ENCODE measurements around the gene CHST11.

Gene CHST11

DNA sequence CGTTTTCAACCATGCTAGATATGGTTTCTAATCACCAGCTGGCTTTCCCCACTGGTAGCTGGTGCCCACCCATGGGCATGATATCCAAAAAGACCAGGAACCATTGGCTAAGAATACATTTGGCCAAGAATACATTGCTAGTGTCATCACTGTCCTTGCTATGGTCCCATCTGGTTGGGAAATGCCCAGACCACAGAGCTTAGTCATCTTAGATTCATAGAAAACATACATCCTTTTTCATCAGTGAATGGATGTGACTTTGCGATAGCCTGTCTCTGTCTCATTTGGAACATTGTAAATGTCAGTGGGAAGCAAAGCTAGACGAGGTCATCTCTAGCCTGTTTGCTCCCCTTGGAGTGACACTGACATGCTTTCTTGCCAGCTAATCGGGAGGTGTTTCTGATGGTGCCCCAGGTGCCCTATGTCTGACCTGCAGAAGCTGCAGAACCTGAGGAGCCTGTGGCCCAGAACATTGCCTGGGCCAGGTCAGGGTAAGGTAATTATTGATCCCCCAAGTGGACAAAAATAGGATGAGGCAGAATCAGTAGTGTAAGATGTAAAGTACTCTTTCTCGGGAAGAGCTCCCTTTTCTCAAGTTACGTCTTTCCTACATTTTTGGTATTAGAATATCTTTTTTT is 306.5 kb downstream of the CHST11 start:
- Histone ChIP-seq H3K36me3 (ENCODE audit: control insufficient read depth, insufficient read depth, low read length) (no peaks in the 10 kb centered on the region), H3K4me1 (ENCODE audit: control insufficient read depth, insufficient read depth, low read length) (peaks cover 12% of the 10 kb centered on the region), H3K9ac (ENCODE audit: low read depth, low read length) (no peak overlapping the region), H3K9me3 (ENCODE audit: control insufficient read depth, insufficient read depth, low read length) (no peaks in the 10 kb centered on the region), H3K27me3 (ENCODE audit: control insufficient read depth, insufficient read depth, low read length) (no peaks in the 10 kb centered on the region), H3K27ac (ENCODE audit: low read depth, low read length) (no peak overlapping the region), H3K4me3 (ENCODE audit: low read depth, low read length) (no peak overlapping the region)

DNA sequence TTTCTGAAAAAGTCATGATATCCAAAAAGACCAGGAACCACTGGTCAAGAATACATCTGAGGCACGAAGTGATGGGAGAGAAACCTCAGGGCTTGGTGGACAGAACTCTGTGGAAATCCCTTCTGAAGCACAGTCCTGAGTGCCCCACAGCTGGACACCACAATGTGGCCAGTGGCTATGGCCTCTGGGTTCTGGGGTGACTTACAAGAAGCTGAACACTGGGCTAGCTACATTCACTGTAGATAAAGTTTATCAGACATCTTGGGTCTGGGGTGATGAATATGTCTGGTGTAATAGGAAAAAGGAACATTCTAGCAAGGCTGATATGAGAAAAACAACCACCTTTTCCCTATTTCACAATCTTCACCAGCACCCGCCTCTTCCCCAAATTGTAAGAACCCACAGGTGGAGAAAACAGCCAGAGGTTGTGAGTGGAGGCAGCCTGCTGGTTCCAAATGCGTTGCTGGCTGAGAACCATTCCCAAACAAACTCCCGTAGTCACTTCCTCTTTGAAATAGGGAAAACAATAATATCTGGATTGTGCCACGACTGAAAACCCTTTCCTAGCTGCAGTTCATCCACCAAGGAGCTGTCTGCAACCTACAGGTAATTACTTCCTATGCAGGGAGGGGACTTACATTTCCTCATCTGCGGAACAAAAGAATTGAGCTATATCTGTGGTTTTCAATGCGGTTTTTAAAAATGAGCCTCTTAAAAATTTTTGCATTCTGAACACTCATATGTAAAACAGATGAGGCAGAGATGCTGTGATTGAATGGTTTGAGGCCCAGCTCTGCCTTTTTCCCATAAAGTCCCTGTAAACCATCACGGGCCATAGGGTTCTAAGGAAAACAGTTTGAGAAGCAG is 307.7 kb downstream of the CHST11 start:
- no peaks in the 10 kb centered on the region for H3K27me3 ChIP-seq (ENCODE audit: control insufficient read depth, insufficient read depth, low read length)
- peaks cover 24% of the 10 kb centered on the region for H3K4me1 ChIP-seq (ENCODE audit: control insufficient read depth, insufficient read depth, low read length)
- H3K9ac ChIP-seq (ENCODE audit: low read depth, low read length), result no peak overlapping the region
- no peak overlapping the region for H3K4me3 ChIP-seq (ENCODE audit: low read depth, low read length)
- H3K27ac ChIP-seq (ENCODE audit: low read depth, low read length), result no peak overlapping the region
- H3K9me3 ChIP-seq (ENCODE audit: control insufficient read depth, insufficient read depth, low read length), result no peaks in the 10 kb centered on the region
- H3K36me3 ChIP-seq (ENCODE audit: control insufficient read depth, insufficient read depth, low read length), result no peaks in the 10 kb centered on the region

DNA sequence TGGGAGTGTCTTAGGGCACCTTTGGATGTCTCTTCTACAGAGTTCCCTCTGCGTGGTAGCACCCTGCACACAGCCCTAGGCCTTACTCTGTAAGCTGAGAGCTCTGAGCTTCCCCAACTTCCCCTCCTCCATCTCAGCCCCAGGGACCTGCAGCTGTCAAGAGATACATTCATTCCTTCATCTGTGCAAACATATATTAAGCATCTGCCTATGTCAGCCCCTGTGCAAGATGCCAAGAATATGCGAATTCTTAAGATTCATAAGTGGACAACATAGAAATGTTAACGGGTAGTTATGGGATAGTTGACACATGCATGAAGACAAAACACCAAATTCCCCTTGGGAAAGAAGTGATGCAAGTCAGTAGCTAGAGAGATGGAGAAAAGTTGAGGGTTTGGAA is 310.5 kb downstream of the CHST11 start:
- Histone ChIP-seq H3K4me3 (ENCODE audit: low read depth, low read length) (no peak overlapping the region), H3K27me3 (ENCODE audit: control insufficient read depth, insufficient read depth, low read length) (no peaks in the 10 kb centered on the region), H3K36me3 (ENCODE audit: control insufficient read depth, insufficient read depth, low read length) (no peaks in the 10 kb centered on the region), H3K4me1 (ENCODE audit: control insufficient read depth, insufficient read depth, low read length) (peaks cover 25% of the 10 kb centered on the region), H3K27ac (ENCODE audit: low read depth, low read length) (no peak overlapping the region), H3K9ac (ENCODE audit: low read depth, low read length) (no peak overlapping the region), H3K9me3 (ENCODE audit: control insufficient read depth, insufficient read depth, low read length) (no peaks in the 10 kb centered on the region)

DNA sequence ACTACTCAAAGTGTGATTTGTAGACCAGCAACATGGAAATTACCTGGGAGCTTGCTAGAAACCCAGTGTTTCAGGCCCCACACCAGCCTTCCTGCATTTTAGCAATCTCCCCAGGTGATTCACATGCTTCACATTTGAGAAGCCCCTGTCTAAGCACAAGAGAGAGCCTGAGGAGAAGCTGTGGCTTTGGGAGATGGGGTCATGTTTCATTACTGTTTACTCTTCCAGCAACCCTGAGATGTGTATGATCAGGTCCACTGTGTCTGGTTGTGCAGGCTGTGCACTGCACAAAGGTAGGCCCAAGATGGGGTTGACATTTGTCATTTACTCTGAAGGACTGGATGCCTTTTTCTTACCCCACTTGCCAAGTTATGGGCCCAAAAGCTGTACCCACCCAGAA is 311.3 kb downstream of the CHST11 start:
- Histone ChIP-seq H3K36me3 (ENCODE audit: control insufficient read depth, insufficient read depth, low read length) (no peaks in the 10 kb centered on the region), H3K27me3 (ENCODE audit: control insufficient read depth, insufficient read depth, low read length) (no peaks in the 10 kb centered on the region), H3K4me3 (ENCODE audit: low read depth, low read length) (no peak overlapping the region), H3K9ac (ENCODE audit: low read depth, low read length) (no peak overlapping the region), H3K27ac (ENCODE audit: low read depth, low read length) (no peak overlapping the region), H3K4me1 (ENCODE audit: control insufficient read depth, insufficient read depth, low read length) (peaks cover 25% of the 10 kb centered on the region), H3K9me3 (ENCODE audit: control insufficient read depth, insufficient read depth, low read length) (peaks cover 4% of the 10 kb centered on the region; the same call in 1 of the 2 replicates)

DNA sequence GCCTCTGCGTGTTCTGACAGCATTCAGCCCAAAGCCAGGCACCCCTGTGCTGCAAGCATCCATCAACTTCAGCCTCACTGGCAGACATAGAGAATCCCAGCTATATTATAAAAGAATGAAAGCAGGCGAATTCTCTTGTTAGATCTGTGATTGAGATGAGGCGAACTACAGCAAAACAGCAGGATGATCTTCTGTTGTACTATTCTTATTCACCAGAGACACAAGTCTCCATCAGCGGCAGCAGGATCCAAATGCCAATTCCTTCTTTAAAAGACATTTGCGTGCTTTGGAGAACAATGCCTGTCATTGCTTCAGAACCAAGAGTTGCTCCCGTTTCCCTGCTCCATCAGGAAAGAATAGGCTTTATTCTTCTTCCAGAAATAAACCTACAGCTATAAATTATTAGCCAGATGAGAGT is 312.4 kb downstream of the CHST11 start:
- no peaks in the 10 kb centered on the region for H3K36me3 ChIP-seq (ENCODE audit: control insufficient read depth, insufficient read depth, low read length)

DNA sequence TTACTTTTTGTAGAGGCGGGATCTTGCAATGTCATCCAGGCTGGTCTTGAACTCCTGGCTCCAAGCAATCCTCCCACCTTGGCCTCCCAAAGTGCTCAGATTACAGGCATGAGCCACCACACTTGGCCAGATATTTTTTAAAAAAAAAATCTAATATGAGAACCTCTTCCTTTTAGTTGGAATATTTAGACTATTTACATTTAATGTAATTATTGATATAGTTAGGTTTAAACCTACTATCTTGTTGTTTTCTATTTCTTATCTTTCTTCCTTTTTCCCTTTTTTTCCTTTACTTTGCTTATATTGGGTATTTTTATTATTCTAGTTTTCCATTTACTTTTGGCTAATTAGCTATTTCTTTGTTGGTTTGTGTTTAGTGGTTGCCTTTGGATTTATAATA is 315.6 kb downstream of the CHST11 start:
- no peak overlapping the region for H3K27ac ChIP-seq (ENCODE audit: low read depth, low read length)

More for the DNA sequence above, 312.4 kb downstream of the CHST11 start:
- Histone ChIP-seq H3K9ac (ENCODE audit: low read depth, low read length) (no peak overlapping the region), H3K9me3 (ENCODE audit: control insufficient read depth, insufficient read depth, low read length) (peaks cover 6% of the 10 kb centered on the region; the same call in 1 of the 2 replicates), H3K4me3 (ENCODE audit: low read depth, low read length) (no peak overlapping the region), H3K27me3 (ENCODE audit: control insufficient read depth, insufficient read depth, low read length) (no peaks in the 10 kb centered on the region), H3K27ac (ENCODE audit: low read depth, low read length) (peak overlapping the region; percentile 6), H3K4me1 (ENCODE audit: control insufficient read depth, insufficient read depth, low read length) (peaks cover 25% of the 10 kb centered on the region)

DNA sequence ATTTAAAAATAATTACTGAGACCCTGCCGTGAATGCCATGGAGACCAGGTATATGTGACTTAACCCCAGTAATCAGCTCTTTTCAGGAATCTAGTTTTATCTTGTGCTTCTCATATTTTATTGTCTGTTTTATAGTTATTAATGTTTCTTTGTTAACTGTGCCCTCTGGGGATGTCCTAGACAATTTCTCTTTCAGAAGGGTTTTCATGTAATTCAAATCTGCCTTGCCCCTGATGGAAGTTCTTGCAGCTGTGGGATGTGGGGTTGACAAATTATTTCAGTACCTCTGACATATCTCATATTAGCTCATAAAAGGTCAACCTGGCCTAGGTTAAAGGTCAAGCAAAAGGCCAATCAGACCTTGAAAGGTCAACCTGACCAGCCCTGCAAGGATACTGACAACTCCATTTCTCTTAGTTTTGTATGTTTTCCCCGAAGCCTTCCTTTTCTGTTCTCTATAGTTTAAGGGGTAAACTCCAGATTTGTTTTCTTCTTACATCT is 319.0 kb downstream of the CHST11 start:
- Histone ChIP-seq H3K27me3 (ENCODE audit: control insufficient read depth, insufficient read depth, low read length) (no peaks in the 10 kb centered on the region), H3K4me1 (ENCODE audit: control insufficient read depth, insufficient read depth, low read length) (no peaks in the 10 kb centered on the region), H3K27ac (ENCODE audit: low read depth, low read length) (no peak overlapping the region), H3K4me3 (ENCODE audit: low read depth, low read length) (no peak overlapping the region), H3K9me3 (ENCODE audit: control insufficient read depth, insufficient read depth, low read length) (peaks cover 11% of the 10 kb centered on the region), H3K9ac (ENCODE audit: low read depth, low read length) (no peak overlapping the region), H3K36me3 (ENCODE audit: control insufficient read depth, insufficient read depth, low read length) (no peaks in the 10 kb centered on the region)

More for the DNA sequence above, 315.6 kb downstream of the CHST11 start:
- Histone ChIP-seq H3K4me3 (ENCODE audit: low read depth, low read length) (no peak overlapping the region), H3K4me1 (ENCODE audit: control insufficient read depth, insufficient read depth, low read length) (peaks cover 23% of the 10 kb centered on the region), H3K27me3 (ENCODE audit: control insufficient read depth, insufficient read depth, low read length) (no peaks in the 10 kb centered on the region), H3K9me3 (ENCODE audit: control insufficient read depth, insufficient read depth, low read length) (peaks cover 6% of the 10 kb centered on the region; the same call in 1 of the 2 replicates), H3K9ac (ENCODE audit: low read depth, low read length) (no peak overlapping the region), H3K36me3 (ENCODE audit: control insufficient read depth, insufficient read depth, low read length) (no peaks in the 10 kb centered on the region)

DNA sequence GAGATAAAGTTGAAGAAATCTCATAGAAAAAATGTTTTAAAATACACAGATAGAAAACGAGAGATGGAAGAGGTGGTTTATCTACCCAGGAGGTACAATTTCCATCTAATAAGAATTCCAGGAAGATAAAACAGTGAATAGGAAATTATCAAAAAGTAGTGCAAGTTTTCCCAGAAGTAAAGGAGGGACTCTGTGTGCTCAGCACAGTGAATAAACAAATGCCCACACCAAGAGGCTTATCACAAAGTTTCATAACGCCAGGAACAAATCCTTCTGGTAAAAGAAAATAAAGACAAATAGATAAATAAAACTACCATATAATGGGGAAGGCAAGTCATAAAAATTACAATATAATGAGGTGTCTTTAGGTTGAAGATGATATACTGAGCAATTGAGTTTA is 322.4 kb downstream of the CHST11 start:
- Histone ChIP-seq H3K4me1 (ENCODE audit: control insufficient read depth, insufficient read depth, low read length) (no peaks in the 10 kb centered on the region), H3K36me3 (ENCODE audit: control insufficient read depth, insufficient read depth, low read length) (no peaks in the 10 kb centered on the region), H3K9me3 (ENCODE audit: control insufficient read depth, insufficient read depth, low read length) (peaks cover 13% of the 10 kb centered on the region), H3K27me3 (ENCODE audit: control insufficient read depth, insufficient read depth, low read length) (no peaks in the 10 kb centered on the region), H3K27ac (ENCODE audit: low read depth, low read length) (no peak overlapping the region), H3K4me3 (ENCODE audit: low read depth, low read length) (no peak overlapping the region), H3K9ac (ENCODE audit: low read depth, low read length) (no peak overlapping the region)

DNA sequence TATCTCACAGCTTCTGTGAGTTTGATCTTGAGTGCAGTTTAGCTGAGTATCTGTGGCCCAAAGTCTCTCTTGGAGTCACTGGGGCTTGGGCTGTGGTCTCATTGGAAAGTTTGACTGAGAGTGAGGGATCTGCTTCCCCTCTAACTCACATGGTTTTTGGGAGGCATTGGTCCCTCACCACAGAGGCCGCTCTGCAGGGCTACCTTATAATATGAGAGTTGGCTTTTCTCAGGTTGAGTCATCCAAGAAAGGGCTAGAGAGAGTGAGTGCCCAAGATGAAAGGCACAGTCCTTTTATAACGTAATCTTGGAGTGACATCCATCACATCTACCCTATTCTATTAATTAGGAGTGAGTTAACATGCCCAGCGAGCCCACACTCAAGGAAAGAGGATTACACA is 325.5 kb downstream of the CHST11 start:
- Histone ChIP-seq H3K9me3 (ENCODE audit: control insufficient read depth, insufficient read depth, low read length) (peaks cover 13% of the 10 kb centered on the region), H3K9ac (ENCODE audit: low read depth, low read length) (no peak overlapping the region), H3K27ac (ENCODE audit: low read depth, low read length) (no peak overlapping the region), H3K4me1 (ENCODE audit: control insufficient read depth, insufficient read depth, low read length) (peaks cover 7% of the 10 kb centered on the region), H3K27me3 (ENCODE audit: control insufficient read depth, insufficient read depth, low read length) (no peaks in the 10 kb centered on the region), H3K36me3 (ENCODE audit: control insufficient read depth, insufficient read depth, low read length) (no peaks in the 10 kb centered on the region), H3K4me3 (ENCODE audit: low read depth, low read length) (no peak overlapping the region)

DNA sequence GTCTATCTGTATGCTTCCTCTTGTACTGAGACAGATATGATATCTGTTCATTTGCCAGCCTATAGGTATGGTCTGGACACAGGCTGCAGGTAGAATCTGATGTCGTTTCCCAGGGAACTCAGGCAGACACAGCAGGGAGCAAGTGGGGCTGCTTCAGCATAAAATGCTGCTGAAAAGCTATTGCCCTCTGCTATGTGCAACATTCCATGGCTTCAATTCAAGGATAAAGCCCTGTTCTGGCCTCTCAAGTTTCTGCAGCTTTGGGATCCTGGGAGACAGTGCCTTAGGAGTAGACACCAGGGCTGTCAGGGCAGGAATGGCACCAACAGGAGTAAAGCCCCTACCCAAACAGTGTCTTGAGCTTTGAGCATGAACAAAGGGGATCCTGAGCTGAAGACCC is 327.8 kb downstream of the CHST11 start:
- Histone ChIP-seq H3K27ac (ENCODE audit: low read depth, low read length) (no peak overlapping the region), H3K36me3 (ENCODE audit: control insufficient read depth, insufficient read depth, low read length) (no peaks in the 10 kb centered on the region), H3K9me3 (ENCODE audit: control insufficient read depth, insufficient read depth, low read length) (peaks cover 13% of the 10 kb centered on the region), H3K4me1 (ENCODE audit: control insufficient read depth, insufficient read depth, low read length) (peaks cover 12% of the 10 kb centered on the region), H3K9ac (ENCODE audit: low read depth, low read length) (no peak overlapping the region), H3K27me3 (ENCODE audit: control insufficient read depth, insufficient read depth, low read length) (no peaks in the 10 kb centered on the region), H3K4me3 (ENCODE audit: low read depth, low read length) (no peak overlapping the region)

DNA sequence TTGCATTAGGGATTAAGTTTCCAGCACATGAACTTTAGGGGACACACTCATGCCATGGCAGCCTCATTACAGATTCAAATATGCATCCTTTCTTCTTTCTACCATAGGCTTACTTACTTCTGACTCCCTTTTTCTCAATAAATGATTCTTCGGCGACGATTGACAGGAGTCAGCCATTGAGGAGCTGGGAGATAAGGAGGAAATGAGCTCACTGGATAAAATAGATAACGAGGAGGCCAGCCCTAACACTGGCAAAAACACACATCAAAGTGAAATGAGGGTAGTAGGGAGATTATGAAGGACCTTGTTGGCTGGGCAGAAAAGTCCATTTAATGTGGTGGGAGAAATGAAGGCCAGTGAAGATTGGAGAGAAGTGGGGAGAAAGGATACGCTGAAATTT is 329.1 kb downstream of the CHST11 start:
- Histone ChIP-seq H3K27ac (ENCODE audit: low read depth, low read length) (no peak overlapping the region), H3K9me3 (ENCODE audit: control insufficient read depth, insufficient read depth, low read length) (peaks cover 7% of the 10 kb centered on the region), H3K27me3 (ENCODE audit: control insufficient read depth, insufficient read depth, low read length) (no peaks in the 10 kb centered on the region), H3K9ac (ENCODE audit: low read depth, low read length) (no peak overlapping the region), H3K4me3 (ENCODE audit: low read depth, low read length) (no peak overlapping the region), H3K4me1 (ENCODE audit: control insufficient read depth, insufficient read depth, low read length) (peaks cover 17% of the 10 kb centered on the region), H3K36me3 (ENCODE audit: control insufficient read depth, insufficient read depth, low read length) (no peaks in the 10 kb centered on the region)

All from HUES48 (cell line).